ENCODE data around the gene VPS16. TPM values are rescaled to one million over a fixed set of nuclear protein-coding genes. Genes with fewer than 3 reads are reported as not detected.
"Not testable (repeated sequence)": the region's sequence is repeated elsewhere in the genome, so short reads cannot be mapped to it uniquely, and the experiment has no call there.

VPS16 gene
- total RNA-seq, 1 donor from 2014 or later = 19.3 TPM

DNA sequence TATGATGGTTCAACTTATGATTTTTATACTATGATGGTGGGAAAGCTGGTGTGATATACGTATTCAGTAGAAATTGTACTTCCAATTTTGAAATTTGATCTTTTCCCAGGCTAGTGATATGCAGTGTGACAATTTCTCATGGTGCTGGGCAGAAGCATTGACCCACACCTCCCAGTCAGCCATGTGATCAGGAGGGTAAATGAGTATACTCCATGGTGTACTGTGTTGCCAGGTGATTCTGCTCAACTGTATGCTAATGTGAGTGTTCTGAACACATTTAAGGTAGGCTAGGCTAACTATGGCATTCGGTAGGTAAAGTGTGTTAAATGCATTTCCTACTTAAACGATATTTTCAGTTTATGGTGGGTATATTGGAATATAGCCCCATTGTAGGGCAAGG lies 51.8 kb downstream of the VPS16 start:
- ATAC-seq (peak; percentile 57), DNase-seq (ENCODE audit: low spot score) (no peak)

DNA sequence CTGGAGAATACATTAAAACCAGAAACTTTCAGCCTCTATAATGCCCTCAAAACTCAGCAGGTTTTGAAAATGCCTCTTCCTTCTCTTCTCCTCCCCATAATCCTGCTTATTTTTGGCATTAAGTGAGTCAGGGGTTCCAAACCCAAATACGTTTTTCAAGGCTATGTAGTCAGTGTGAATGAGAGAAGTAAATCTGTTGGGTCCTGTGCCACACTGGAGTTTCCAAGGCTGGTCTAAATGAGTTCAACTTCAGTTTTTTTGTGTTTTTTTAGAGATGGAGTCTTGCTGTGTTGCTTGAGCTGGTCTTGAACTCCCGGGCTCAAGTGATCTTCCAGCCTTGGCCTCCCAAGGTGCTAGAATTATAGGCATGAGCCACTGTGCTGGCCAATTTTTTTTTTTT lies 53.7 kb downstream of the VPS16 start:
- DNase-seq (ENCODE audit: low spot score) (no peak), ATAC-seq (no peak)

DNA sequence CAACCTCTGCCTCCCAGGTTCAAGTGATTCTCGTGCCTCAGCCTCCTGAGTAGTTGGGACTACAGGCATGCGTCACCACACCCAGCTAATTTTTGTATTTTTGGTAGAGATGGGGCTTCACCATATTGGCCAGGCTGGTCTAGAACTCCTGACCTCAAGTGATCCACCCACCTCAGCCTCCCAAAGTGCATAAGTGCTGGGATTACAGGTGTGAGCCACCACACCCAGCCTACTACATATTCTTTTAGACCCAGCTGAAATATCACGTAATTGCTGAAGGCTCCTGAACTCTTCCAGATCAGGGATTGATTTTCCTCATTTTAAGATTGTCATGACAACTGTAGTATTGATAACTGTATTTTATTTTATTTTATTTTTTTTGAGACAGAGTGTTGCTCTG lies 54.6 kb downstream of the VPS16 start:
- not testable (repeated sequence) for DNase-seq (ENCODE audit: low spot score); ATAC-seq

DNA sequence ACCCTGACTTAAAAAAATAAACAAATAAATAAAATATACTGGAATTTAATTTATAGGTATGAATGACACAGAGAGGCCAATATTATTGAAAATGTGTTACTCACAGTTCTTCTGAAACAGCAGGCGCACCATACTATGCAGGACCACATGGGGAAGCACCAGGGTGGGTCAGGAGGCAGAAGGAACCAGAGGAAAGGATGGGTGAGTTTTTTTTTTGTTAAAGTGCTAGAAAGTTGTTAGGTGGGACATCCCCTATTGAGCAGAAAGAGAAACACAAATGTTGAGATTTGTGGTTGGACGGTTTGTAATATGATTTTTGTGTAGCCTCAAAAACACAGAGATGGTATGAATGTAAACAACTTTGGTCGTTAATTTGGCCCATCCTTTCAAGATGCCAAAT lies 58.7 kb downstream of the VPS16 start:
- DNase-seq (ENCODE audit: low spot score) = no peak
- no peak for ATAC-seq

DNA sequence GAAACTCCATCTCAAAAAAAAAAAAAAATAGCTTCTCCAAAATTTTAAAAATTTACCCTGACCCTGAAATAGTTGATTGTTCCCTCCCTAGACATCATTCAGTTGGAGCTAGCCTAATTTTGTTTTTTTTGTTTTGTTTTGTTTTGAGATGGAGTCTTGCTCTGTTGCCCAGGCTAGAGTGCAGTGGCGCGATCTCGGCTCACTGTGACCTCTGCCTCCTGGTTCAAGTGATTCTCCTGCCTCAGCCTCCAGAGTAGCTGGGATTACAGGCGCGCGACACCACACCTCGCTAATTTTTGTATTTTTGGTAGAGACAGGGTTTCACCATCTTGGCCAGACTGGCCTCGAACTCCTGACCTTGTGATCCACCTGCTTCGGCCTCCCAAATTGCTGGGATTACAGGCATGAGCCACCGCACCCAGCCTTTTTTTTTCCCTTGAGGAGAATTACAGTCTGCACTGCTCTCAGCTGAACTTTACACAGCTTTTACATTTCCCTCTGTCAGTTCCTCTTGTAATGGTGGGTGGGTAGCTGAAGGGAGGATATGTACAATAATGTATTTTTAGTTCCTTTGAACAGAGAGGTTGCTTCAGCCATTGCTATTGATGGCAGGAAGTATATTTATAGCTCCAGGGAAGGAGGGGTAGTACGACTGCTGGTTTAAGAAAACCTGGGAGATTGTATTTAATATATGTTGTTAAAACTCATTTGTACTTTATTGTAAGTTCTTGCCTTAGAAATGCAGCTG lies 60.5 kb downstream of the VPS16 start:
- ATAC-seq (peak; percentile 39), DNase-seq (ENCODE audit: low spot score) (no peak)

DNA sequence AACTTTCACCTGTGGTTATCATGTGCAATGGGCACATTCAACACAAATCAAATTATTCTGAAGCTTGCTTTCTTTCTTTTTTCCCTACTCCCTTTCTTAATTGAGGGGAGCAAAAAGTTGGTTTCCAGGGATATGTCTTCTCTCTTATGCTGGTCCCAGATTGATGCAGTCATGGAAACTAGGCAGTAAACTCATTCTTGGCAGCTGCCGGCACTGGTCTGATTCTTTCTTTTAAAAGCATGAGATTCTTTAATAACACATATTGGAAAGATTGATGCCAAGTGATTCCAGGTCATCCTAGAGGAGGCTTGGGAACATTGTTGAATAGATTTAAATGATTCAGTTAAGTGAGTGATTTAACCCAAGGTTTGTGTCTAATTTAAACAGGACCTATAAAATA lies 61.7 kb downstream of the VPS16 start:
- no peak for DNase-seq (ENCODE audit: low spot score)
- ATAC-seq = no peak

DNA sequence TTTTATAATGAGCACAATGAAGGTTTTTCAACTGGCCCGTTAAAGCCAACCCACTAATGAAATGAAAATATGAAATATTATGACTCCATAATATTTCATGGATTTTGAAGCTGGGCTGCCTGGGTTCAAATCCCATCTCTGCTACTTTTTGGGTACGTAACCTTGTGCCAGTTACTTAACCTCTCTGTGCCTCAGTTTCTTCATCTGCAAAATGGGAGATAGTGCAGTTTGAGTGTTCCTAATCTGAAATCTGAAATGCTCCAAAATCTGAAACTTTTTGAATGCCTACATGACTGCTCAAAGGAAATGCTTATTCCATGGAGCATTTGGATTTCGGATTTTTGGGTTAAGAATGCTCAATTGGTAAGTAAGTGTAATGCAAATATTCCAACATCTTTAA lies 62.3 kb downstream of the VPS16 start:
- no peak for ATAC-seq
- no peak for DNase-seq (ENCODE audit: low spot score)

DNA sequence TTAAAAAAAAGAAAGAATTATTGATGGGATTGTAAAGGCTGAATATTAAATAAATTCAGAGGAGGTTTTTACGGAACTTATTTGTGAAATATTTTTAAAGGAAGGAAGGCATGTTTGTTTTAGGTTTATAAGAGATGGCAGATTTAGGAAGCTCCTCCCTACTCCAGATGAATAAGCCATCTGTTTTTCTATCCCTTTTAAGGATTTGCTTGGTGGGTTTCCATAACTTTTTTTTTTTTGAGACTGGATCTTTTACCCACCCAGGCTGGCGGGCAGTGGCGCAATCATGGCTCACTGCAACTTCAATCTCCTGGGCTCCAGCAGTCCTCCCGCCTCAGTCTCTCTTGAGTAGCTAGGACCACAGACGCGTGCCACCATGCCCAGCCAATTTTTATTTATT lies 63.1 kb downstream of the VPS16 start:
- no peak for ATAC-seq
- DNase-seq (ENCODE audit: low spot score) = no peak

DNA sequence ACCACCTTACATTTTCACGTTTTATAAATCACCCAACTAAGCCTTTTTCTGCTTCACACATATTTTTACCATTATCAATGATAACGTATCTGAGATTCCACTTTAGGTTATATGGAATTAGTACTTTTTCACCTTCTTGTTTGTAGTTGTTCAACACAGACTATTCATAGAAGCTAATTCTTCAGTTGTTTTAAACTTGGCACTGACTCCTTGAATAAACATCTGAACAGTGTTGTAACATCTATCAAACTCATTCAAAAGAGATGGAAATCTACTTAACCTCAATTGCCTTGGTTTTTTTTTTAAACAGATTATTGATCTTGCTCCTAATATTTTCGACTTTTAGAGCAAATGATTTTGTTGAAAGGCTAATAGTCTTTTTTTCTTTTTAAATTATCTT lies 67.0 kb downstream of the VPS16 start:
- peak; percentile 55 for ATAC-seq

DNA sequence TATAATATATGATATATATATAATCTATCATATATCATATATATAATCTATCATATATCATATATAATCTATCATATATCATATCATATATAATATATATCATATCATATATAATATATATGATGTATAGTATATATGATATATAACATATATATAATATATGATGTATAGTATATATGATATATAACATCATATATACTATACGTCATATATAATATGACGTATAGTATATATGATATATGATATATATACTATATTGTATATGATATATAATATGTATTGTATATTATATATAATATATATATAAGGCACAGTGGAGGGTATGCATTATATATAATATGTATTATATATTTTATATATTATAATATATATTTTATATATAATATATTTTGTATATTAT lies 69.4 kb downstream of the VPS16 start:
- no peak for DNase-seq (ENCODE audit: low spot score)
- ATAC-seq = no peak

More for the DNA sequence above, 67.0 kb downstream of the VPS16 start:
- DNase-seq (ENCODE audit: low spot score) = no peak

DNA sequence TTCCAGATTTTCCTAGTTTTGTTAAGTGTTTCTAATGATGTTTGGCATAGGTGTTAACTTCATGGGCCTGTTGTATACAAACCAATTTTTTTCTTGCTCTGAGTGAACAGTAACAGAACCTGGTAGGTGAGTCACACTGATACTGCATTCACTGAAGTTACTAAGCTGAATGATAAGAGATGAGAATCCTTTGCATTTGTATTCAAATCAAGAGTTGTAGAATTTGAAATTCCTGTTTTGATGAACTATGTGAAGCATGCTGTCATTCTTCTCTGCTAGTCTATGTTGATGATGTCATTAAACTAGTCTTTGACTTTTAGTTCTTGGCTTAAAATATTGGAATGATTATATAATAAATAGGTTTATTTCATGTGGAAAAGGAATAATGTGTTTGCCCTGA lies 70.7 kb downstream of the VPS16 start:
- no peak for ATAC-seq
- no peak for DNase-seq (ENCODE audit: low spot score)

DNA sequence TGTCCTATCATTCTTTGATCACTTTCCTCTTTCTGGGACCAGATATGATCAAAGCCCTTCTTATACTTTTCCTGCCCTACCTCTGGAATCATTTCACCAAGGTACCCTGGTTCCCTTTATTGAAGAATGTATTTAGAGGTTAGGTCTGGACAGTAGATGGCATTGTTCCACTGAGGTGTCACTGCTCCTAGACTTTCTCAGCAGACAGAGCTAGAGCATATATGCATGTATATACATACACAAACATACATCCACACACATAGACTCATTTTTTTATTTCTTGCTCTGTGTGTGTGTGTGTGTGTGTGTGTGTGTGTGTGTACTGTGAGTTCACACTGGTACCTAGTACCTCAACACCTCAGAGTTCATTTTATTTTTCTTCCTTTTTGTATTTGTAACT lies 73.6 kb downstream of the VPS16 start:
- ATAC-seq = peak; percentile 79
- no peak for DNase-seq (ENCODE audit: low spot score)

Other genes starting within 250 kb of the VPS16 start
- 30.4 TPM for gene NOP56, start 188.1 kb upstream of the VPS16 start, total RNA-seq
- 46.9 TPM for gene IDH3B, start 176.5 kb upstream of the VPS16 start, total RNA-seq
- 8.9 TPM for gene EBF4, start 148.0 kb upstream of the VPS16 start, total RNA-seq
- gene CPXM1, start 40.1 kb upstream of the VPS16 start, total RNA-seq = not detected
- gene C20orf141, start 25.8 kb upstream of the VPS16 start, total RNA-seq = not detected
- not detected for gene TMEM239, start 24.4 kb upstream of the VPS16 start, total RNA-seq
- 21.4 TPM for gene PCED1A, start 90 bp upstream of the VPS16 start, total RNA-seq
- gene PTPRA, start 32.7 kb downstream of the VPS16 start, total RNA-seq = 15.3 TPM
- 1.6 TPM for gene GNRH2, start 202.9 kb downstream of the VPS16 start, total RNA-seq
- 48.3 TPM for gene MRPS26, start 205.3 kb downstream of the VPS16 start, total RNA-seq
- gene OXT, start 230.9 kb downstream of the VPS16 start, total RNA-seq = 8.4 TPM
- gene AVP, start 244.0 kb downstream of the VPS16 start, total RNA-seq = not detected

Data from left lobe of liver (tissue), 2 donors.